ENCODE measurements around the gene NAA30.

NAA30 gene

GRCh38 chr14:57413849-57414248 lies 23.5 kb downstream of the NAA30 start:
- no peaks in the 10 kb centered on the region for H3K27me3 ChIP-seq (replicated peaks; ENCODE audit: control insufficient read depth, insufficient read depth, low read length)

GRCh38 chr14:57417228-57417627 lies 26.8 kb downstream of the NAA30 start:
- DNase-seq (ENCODE audit: extremely low read depth, insufficient read length) = no peak
- no peak for TF ChIP-seq CTCF (IDR thresholded peaks at IDR 0.05; ENCODE audit: insufficient read depth, low read length, poor library complexity, severe bottlenecking)
- H3K36me3 ChIP-seq (ENCODE audit: control insufficient read depth, insufficient read depth, low read length) = no peaks in the 10 kb centered on the region
- H3K27me3 ChIP-seq (replicated peaks; ENCODE audit: control insufficient read depth, insufficient read depth, low read length) = no peaks in the 10 kb centered on the region
- H3K4me3 ChIP-seq (replicated peaks; ENCODE audit: low read depth, low read length) = no peak overlapping the region

More at GRCh38 chr14:57413849-57414248, 23.5 kb downstream of the NAA30 start:
- no peak for TF ChIP-seq CTCF (IDR thresholded peaks at IDR 0.05; ENCODE audit: insufficient read depth, low read length, poor library complexity, severe bottlenecking)
- no peak overlapping the region for H3K4me3 ChIP-seq (replicated peaks; ENCODE audit: low read depth, low read length)
- no peak for DNase-seq (ENCODE audit: extremely low read depth, insufficient read length)
- H3K36me3 ChIP-seq (ENCODE audit: control insufficient read depth, insufficient read depth, low read length) = peaks cover 3% of the 10 kb centered on the region

- H3K36me3 ChIP-seq (ENCODE audit: control insufficient read depth, insufficient read depth, low read length) = no peaks in the 10 kb centered on the region
- no peak for DNase-seq (ENCODE audit: extremely low read depth, insufficient read length)
- no peak for TF ChIP-seq CTCF (IDR thresholded peaks at IDR 0.05; ENCODE audit: insufficient read depth, low read length, poor library complexity, severe bottlenecking)
- no peaks in the 10 kb centered on the region for H3K27me3 ChIP-seq (replicated peaks; ENCODE audit: control insufficient read depth, insufficient read depth, low read length)
- no peak overlapping the region for H3K4me3 ChIP-seq (replicated peaks; ENCODE audit: low read depth, low read length)
Measured at GRCh38 chr14:57418999-57419398, 28.6 kb downstream of the NAA30 start.

- no peak for TF ChIP-seq CTCF (IDR thresholded peaks at IDR 0.05; ENCODE audit: insufficient read depth, low read length, poor library complexity, severe bottlenecking)
- no peaks in the 10 kb centered on the region for H3K27me3 ChIP-seq (replicated peaks; ENCODE audit: control insufficient read depth, insufficient read depth, low read length)
- H3K36me3 ChIP-seq (ENCODE audit: control insufficient read depth, insufficient read depth, low read length) = no peaks in the 10 kb centered on the region
- no peak overlapping the region for H3K4me3 ChIP-seq (replicated peaks; ENCODE audit: low read depth, low read length)
- DNase-seq (ENCODE audit: extremely low read depth, insufficient read length) = no peak
Measured at GRCh38 chr14:57420033-57420432, 29.6 kb downstream of the NAA30 start.

GRCh38 chr14:57420986-57421385 lies 30.6 kb downstream of the NAA30 start:
- DNase-seq (ENCODE audit: extremely low read depth, insufficient read length) = no peak
- no peaks in the 10 kb centered on the region for H3K27me3 ChIP-seq (replicated peaks; ENCODE audit: control insufficient read depth, insufficient read depth, low read length)
- no peak overlapping the region for H3K4me3 ChIP-seq (replicated peaks; ENCODE audit: low read depth, low read length)
- TF ChIP-seq CTCF (IDR thresholded peaks at IDR 0.05; ENCODE audit: insufficient read depth, low read length, poor library complexity, severe bottlenecking) = no peak
- no peaks in the 10 kb centered on the region for H3K36me3 ChIP-seq (ENCODE audit: control insufficient read depth, insufficient read depth, low read length)

- Histone ChIP-seq H3K27me3 (replicated peaks; ENCODE audit: control insufficient read depth, insufficient read depth, low read length) (no peaks in the 10 kb centered on the region), H3K36me3 (ENCODE audit: control insufficient read depth, insufficient read depth, low read length) (no peaks in the 10 kb centered on the region), H3K4me3 (replicated peaks; ENCODE audit: low read depth, low read length) (no peak overlapping the region)
- no peak for DNase-seq (ENCODE audit: extremely low read depth, insufficient read length)
- TF ChIP-seq CTCF (IDR thresholded peaks at IDR 0.05; ENCODE audit: insufficient read depth, low read length, poor library complexity, severe bottlenecking) = no peak
Measured at GRCh38 chr14:57435923-57436322, 45.5 kb downstream of the NAA30 start.
